RWPE2 (cell line): Measurements from ENCODE around the gene MAP1A.

Experiments
- ATAC-seq: fragments of 200-7000 bp; cut with Tn5 transposase; 3 replicates; pipeline ENCODE4 v1.9.1; 2021; ENCODE audit warnings: low read depth
- DNase-seq: peaks from one replicate; pipeline ENCODE4 v3.0.0-alpha.2; 2020; ENCODE audit warnings: low spot score
- H3K27ac ChIP-seq: fragments of 450-650 bp; 2 replicates; pipeline ENCODE4 v1.5.1; 2017; ENCODE audit warnings: mild to moderate bottlenecking; ENCODE audit not compliant: poor library complexity, severe bottlenecking
- H3K27me3 ChIP-seq: fragments of 250-450 bp; sonication (Bioruptor Pico); 2 replicates; pipeline ENCODE4 v1.5.1; 2021; ENCODE audit warnings: mild to moderate bottlenecking, moderate library complexity; ENCODE audit not compliant: insufficient read depth, poor library complexity, severe bottlenecking
- H3K36me3 ChIP-seq: fragments of 250-450 bp; sonication (Bioruptor Pico); 2 replicates; pipeline ENCODE4 v1.5.1; 2020; ENCODE audit warnings: low read depth, mild to moderate bottlenecking, moderate library complexity
- H3K4me1 ChIP-seq: fragments of 250-450 bp; sonication (Bioruptor Pico); 2 replicates; pipeline ENCODE4 v1.5.1; 2021; ENCODE audit warnings: mild to moderate bottlenecking, moderate library complexity; ENCODE audit not compliant: insufficient read depth, poor library complexity, severe bottlenecking
- H3K4me3 ChIP-seq: fragments of 250-450 bp; sonication (Bioruptor Pico); 2 replicates; pipeline ENCODE4 v1.5.1; 2021; ENCODE audit warnings: mild to moderate bottlenecking, moderate library complexity; ENCODE audit not compliant: severe bottlenecking
- H3K9me3 ChIP-seq: fragments of 250-450 bp; sonication (Bioruptor Pico); 2 replicates; pipeline ENCODE4 v1.5.1; 2021; ENCODE audit warnings: mild to moderate bottlenecking, moderate library complexity; ENCODE audit not compliant: severe bottlenecking
- CTCF ChIP-seq: fragments of 450-650 bp; IDR thresholded peaks from one replicate; pipeline ENCODE4 v1.5.1; 2017; ENCODE audit warnings: mild to moderate bottlenecking, moderate library complexity; ENCODE audit not compliant: poor library complexity, severe bottlenecking

Gene MAP1A

DNA sequence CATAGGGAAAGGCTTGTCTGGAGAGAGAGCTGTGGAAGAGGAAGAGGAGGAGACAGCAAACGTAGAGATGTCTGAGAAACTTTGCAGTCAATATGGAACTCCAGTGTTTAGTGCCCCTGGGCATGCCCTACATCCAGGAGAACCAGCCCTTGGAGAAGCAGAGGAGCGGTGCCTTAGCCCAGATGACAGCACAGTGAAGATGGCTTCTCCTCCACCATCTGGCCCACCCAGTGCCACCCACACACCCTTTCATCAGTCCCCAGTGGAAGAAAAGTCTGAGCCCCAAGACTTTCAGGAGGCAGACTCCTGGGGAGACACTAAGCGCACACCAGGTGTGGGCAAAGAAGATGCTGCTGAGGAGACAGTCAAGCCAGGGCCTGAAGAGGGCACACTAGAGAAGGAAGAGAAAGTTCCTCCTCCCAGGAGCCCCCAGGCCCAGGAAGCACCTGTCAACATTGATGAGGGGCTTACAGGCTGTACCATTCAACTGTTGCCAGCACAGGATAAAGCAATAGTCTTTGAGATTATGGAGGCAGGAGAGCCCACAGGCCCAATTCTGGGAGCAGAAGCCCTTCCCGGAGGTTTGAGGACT is 6.9 kb downstream of the MAP1A start:
- no peaks in the 10 kb centered on the region for H3K36me3 ChIP-seq
- TF ChIP-seq CTCF = no peak
- no peaks in the 10 kb centered on the region for H3K4me1 ChIP-seq
- no peak overlapping the region for H3K27ac ChIP-seq
- H3K27me3 ChIP-seq = no peaks in the 10 kb centered on the region
- ATAC-seq (no peak), DNase-seq (no peak)
- H3K9me3 ChIP-seq = no peaks in the 10 kb centered on the region
- no peak overlapping the region for H3K4me3 ChIP-seq

GRCh38 chr15:43525131-43525530 is 7.7 kb downstream of the MAP1A start:
- Histone ChIP-seq H3K27me3 (no peaks in the 10 kb centered on the region), H3K27ac (no peak overlapping the region), H3K4me3 (no peak overlapping the region), H3K36me3 (no peaks in the 10 kb centered on the region), H3K9me3 (no peaks in the 10 kb centered on the region), H3K4me1 (no peaks in the 10 kb centered on the region)
- TF ChIP-seq CTCF = no peak
- ATAC-seq (no peak), DNase-seq (peak; percentile 46)

DNA sequence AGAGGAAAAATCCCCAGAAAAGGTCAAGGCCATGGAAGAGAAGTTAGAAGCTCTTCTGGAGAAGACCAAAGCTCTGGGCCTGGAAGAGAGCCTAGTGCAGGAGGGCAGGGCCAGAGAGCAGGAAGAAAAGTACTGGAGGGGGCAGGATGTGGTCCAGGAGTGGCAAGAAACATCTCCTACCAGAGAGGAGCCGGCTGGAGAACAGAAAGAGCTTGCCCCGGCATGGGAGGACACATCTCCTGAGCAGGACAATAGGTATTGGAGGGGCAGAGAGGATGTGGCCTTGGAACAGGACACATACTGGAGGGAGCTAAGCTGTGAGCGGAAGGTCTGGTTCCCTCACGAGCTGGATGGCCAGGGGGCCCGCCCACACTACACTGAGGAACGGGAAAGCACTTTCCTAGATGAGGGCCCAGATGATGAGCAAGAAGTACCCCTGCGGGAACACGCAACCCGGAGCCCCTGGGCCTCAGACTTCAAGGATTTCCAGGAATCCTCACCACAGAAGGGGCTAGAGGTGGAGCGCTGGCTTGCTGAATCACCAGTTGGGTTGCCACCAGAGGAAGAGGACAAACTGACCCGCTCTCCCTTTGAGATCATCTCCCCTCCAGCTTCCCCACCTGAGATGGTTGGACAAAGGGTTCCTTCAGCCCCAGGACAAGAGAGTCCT is 9.0 kb downstream of the MAP1A start:
- Histone ChIP-seq H3K27me3 (no peaks in the 10 kb centered on the region), H3K27ac (no peak overlapping the region), H3K36me3 (no peaks in the 10 kb centered on the region), H3K4me1 (no peaks in the 10 kb centered on the region), H3K9me3 (no peaks in the 10 kb centered on the region), H3K4me3 (no peak overlapping the region)
- ATAC-seq = no peak
- TF ChIP-seq CTCF = no peak
- DNase-seq = peak; percentile 30

GRCh38 chr15:43527016-43527801 is 9.8 kb downstream of the MAP1A start:
- ATAC-seq (no peak), DNase-seq (peak; percentile 73)
- Histone ChIP-seq H3K4me1 (no peaks in the 10 kb centered on the region), H3K9me3 (no peaks in the 10 kb centered on the region), H3K36me3 (no peaks in the 10 kb centered on the region), H3K4me3 (no peak overlapping the region), H3K27ac (no peak overlapping the region), H3K27me3 (no peaks in the 10 kb centered on the region)
- no peak for TF ChIP-seq CTCF
